Stimulated activated CD4-positive, alpha-beta T cell treated with anti-CD3 and anti-CD28 coated beads, TNF-alpha, amount 100 ng/mL, for 24 hours (primary cell): ENCODE results near the gene UBQLN2.
"Not testable (repeated sequence)": the region's sequence is repeated elsewhere in the genome, so short reads cannot be mapped to it uniquely, and the experiment has no call there.

Source experiments
- DNase-seq, 3 experiments: peaks; one replicate each; pipeline ENCODE4 v3.0.0-alpha.2; 2020; ENCODE audit warnings: low read depth in 3 of 3

Gene UBQLN2

GRCh38 chrX:56563231-56564161 lies at the start of gene UBQLN2:
TSS of gene UBQLN2 (plus strand) at chrX:56563627. CDS start at chrX:56563874, 247 bp downstream.
- DNase-seq, result peak; percentile 55 to 76 (median 58)

- no peak for DNase-seq
These were observed 43.8 kb upstream of the UBQLN2 start for GRCh38 chrX:56519642-56520041.

DNA sequence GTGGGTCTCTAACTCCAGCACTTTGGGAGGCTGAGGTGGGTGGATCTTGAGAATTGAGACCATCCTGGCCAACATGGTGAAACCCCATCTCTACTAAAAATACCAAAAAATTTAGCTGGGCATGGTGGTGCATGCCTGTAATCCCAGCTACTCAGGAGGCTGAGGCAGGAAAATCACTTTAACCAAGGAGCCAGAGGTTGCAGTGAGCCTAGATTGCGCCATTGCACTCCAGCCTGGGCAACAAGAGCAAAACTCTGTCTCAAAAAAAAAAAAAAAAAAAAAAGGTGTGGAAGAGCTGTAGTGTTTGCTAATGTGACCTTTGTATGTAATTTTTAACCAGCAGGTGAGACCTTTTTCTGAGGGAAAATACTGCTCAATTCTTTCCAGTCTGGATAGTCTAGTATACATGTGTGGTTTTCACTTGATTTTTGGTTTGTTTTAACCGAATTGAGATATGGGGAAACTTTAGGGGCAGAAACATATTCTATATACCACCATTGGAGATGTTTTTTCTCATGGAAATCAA lies 33.9 kb upstream of the UBQLN2 start:
- DNase-seq, result not testable (repeated sequence)

- DNase-seq, result no peak
These were observed 33.4 kb upstream of the UBQLN2 start for GRCh38 chrX:56530011-56530410.

DNA sequence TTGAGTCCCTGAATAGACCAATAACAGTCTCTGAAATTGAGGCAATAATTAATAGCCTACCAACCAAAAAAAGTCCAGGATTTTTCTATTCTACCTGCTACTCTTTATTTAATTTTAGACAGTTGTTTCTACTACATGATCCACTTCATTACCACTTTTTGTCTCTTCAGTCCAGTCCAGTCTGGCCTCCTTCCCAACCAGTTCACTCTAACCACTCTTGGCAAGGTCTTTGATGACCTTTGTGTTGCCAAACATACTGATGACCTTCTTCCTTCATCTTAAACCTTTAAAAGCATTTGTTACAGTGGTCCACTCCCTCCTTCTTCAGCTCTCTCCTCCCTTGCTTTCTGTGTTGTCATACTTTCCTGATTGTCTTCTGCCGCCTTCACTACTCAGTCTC lies 12.8 kb upstream of the UBQLN2 start:
- DNase-seq, result no peak

- no peak for DNase-seq
These were observed 8.6 kb upstream of the UBQLN2 start for GRCh38 chrX:56554870-56555269.

DNA sequence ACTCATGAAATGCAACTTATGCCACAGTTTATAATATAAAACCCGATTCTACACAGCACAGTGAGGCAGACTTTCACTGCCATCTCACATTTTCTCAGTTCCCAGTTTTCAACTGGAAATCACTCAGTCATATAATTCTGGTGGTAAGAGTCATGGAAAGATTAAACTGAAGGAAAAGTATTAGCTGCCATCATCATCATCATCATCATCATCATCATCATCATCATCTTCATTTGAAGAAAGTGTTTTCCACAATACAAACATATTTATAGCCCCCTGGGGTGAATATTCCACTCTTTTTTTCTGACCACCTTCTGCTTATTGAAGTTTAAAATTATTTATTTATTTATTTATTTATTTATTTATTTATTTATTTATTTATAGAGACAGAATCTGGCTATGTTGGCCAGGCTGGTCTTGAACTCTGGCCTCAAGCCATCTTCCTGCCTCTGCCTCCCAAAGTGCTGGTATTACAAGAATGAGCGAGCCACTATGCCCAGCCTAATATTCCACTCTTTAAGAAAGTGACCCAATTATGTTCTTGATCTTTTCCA lies 6.0 kb upstream of the UBQLN2 start:
- no peak for DNase-seq

DNA sequence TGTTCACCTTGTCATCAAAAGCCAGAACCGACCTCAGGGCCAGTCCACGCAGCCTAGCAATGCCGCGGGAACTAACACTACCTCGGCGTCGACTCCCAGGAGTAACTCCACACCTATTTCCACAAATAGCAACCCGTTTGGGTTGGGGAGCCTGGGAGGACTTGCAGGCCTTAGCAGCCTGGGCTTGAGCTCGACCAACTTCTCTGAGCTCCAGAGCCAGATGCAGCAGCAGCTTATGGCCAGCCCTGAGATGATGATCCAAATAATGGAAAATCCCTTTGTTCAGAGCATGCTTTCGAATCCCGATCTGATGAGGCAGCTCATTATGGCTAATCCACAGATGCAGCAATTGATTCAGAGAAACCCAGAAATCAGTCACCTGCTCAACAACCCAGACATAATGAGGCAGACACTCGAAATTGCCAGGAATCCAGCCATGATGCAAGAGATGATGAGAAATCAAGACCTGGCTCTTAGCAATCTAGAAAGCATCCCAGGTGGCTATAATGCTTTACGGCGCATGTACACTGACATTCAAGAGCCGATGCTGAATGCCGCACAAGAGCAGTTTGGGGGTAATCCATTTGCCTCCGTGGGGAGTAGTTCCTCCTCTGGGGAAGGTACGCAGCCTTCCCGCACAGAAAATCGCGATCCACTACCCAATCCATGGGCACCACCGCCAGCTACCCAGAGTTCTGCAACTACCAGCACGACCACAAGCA lies 898 bp downstream of the UBQLN2 start:
- DNase-seq, result peak; percentile 8 to 24 (median 11)

DNA sequence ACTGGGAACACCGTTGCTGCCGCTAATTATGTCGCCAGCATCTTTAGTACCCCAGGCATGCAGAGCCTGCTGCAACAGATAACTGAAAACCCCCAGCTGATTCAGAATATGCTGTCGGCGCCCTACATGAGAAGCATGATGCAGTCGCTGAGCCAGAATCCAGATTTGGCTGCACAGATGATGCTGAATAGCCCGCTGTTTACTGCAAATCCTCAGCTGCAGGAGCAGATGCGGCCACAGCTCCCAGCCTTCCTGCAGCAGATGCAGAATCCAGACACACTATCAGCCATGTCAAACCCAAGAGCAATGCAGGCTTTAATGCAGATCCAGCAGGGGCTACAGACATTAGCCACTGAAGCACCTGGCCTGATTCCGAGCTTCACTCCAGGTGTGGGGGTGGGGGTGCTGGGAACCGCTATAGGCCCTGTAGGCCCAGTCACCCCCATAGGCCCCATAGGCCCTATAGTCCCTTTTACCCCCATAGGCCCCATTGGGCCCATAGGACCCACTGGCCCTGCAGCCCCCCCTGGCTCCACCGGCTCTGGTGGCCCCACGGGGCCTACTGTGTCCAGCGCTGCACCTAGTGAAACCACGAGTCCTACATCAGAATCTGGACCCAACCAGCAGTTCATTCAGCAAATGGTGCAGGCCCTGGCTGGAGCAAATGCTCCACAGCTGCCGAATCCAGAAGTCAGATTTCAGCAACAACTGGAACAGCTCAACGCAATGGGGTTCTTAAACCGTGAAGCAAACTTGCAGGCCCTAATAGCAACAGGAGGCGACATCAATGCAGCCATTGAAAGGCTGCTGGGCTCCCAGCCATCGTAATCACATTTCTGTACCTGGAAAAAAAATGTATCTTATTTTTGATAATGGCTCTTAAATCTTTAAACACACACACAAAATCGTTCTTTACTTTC lies 1.8 kb downstream of the UBQLN2 start:
- no peak for DNase-seq

DNA sequence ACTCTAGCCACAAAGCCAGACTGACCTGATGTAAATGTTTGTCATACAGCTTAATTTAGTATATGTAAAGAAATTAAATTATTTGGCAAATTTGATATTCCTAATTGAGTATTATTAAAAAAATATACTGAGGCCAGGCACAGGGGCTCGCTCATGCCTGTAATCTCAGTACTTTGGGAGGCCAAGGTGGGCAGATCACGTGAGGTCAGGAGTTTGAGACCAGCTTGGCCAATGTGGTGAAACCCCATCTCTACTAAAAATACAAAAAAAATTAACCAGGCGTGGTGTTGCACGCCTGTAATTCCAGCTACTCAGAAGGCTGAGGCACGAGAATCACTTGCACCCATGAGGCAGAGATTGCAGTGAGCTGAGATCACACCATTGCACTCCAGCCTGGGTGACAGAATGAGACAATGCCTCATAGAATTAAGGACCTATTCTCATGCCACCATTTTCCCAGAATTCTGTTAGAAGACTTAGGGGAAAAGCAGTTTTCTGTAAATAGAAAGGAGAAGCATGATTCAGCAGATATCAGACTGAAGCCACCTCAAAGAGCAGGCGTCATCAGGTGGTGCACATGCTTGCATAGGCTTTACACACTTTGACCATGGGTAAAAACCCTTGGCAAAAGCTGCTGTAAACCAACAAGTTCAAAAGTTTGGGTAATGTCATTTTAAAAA lies 6.1 kb downstream of the UBQLN2 start:
- no peak for DNase-seq

GRCh38 chrX:56572975-56573374 lies 9.5 kb downstream of the UBQLN2 start:
- no peak for DNase-seq

DNA sequence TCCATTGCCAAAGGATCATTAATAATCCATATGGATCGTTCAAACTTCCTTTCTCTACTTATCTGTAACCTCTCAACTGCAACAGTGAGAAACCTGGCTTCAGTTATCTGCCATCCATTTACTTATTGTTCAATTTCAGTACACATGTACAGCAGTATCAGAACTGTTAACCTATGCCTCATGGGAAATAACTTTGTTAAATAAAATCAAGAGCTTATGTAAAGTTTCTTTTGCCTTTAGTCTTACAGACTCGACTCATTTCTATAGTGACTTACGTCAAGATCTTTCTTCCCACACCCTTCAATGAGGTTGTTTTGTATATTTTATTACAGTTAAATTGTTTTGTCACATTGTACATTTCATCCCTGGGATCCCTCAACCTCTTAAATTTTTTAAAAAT lies 11.4 kb downstream of the UBQLN2 start:
- no peak for DNase-seq

DNA sequence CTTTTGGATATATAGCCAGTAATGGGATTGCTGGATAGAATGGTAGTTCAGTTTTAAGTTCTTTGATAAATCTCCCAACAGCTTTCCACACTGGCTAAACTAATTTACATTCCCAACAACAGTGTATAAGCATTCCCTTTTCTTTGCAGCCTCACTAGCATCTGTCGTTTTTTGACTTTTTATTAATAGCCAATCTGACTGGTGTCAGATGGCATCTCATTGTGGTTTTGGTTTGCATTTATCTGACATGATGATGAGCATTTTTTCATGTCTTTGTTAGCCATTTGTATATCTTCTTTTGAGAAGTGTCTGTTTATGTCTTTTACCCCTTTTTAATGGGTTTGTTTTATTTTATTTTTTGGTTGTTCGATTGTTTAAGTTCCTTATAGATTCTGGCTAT lies 13.3 kb downstream of the UBQLN2 start:
- no peak for DNase-seq

GRCh38 chrX:56588397-56589188 lies 25.2 kb downstream of the UBQLN2 start:
- DNase-seq, result no peak

- not testable (repeated sequence) for DNase-seq
These were observed 28.4 kb downstream of the UBQLN2 start for GRCh38 chrX:56591830-56592229.

GRCh38 chrX:56600141-56600540 lies 36.7 kb downstream of the UBQLN2 start:
- no peak for DNase-seq

DNA sequence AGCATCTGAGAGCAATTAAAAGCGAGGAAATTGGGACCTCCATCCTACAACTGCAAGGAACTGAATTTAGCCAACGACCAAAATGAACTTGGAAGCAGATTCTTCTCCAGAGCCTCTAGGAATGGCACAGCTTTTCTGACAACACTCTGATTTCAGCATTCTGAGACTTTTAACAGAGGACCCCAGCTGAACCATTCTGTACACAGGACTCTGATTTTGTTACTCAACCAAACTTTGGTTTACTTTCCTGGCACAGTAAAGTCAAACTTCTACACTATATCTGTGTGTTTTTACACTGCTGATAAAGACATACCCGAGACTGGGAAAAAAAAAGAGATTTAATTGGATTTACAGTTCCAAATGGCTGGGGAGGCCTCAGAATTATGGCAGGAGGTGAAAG lies 37.6 kb downstream of the UBQLN2 start:
- DNase-seq, result no peak

GRCh38 chrX:56615282-56615681 lies 51.9 kb downstream of the UBQLN2 start:
- no peak for DNase-seq
